ENCODE results near the gene TMPRSS13.

TMPRSS13 gene

GRCh38 chr11:117901601-117902000 lies 27.6 kb downstream of the TMPRSS13 start:
- no peaks in the 10 kb centered on the region for H3K9me3 Mint-ChIP-seq
- ATAC-seq (replicated peaks) (no peak), DNase-seq (no peak)

GRCh38 chr11:117900720-117901440 lies 28.3 kb downstream of the TMPRSS13 start:
- H3K4me1 Mint-ChIP-seq (ENCODE audit: low read depth in 2 of 2), result peaks cover 2 to 3% of the 10 kb centered on the region in 2 donors
- H3K27ac Mint-ChIP-seq, result no peak overlapping the region
- H3K4me3 Mint-ChIP-seq, result no peak overlapping the region
- ATAC-seq (replicated peaks) (no peak), DNase-seq (no peak)
- no peaks in the 10 kb centered on the region for H3K9me3 Mint-ChIP-seq
- peaks cover 12 to 25% of the 10 kb centered on the region in 2 donors for H3K27me3 Mint-ChIP-seq
- no peaks in the 10 kb centered on the region for H3K36me3 Mint-ChIP-seq (ENCODE audit: insufficient read depth)

More at GRCh38 chr11:117901601-117902000, 27.6 kb downstream of the TMPRSS13 start:
- Mint-ChIP-seq H3K4me3 (no peak overlapping the region), H3K36me3 (ENCODE audit: insufficient read depth) (no peaks in the 10 kb centered on the region), H3K27ac (no peak overlapping the region), H3K27me3 (peaks cover 5 to 18% of the 10 kb centered on the region in 2 donors), H3K4me1 (ENCODE audit: low read depth in 2 of 2) (peaks cover 2 to 3% of the 10 kb centered on the region in 2 donors)

- Mint-ChIP-seq H3K36me3 (ENCODE audit: insufficient read depth) (no peaks in the 10 kb centered on the region), H3K27me3 (peaks cover 15 to 27% of the 10 kb centered on the region in 2 donors), H3K4me1 (ENCODE audit: low read depth in 2 of 2) (peaks cover 2 to 3% of the 10 kb centered on the region in 2 donors), H3K4me3 (no peak overlapping the region), H3K27ac (no peak overlapping the region), H3K9me3 (no peaks in the 10 kb centered on the region)
- ATAC-seq (replicated peaks) (peak; percentile 32), DNase-seq (no peak)
Observed at GRCh38 chr11:117900121-117900648, 29.0 kb downstream of the TMPRSS13 start.

GRCh38 chr11:117898059-117898458 lies 31.1 kb downstream of the TMPRSS13 start:
- Mint-ChIP-seq H3K27ac (no peak overlapping the region), H3K4me1 (ENCODE audit: low read depth in 2 of 2) (peaks cover 2 to 3% of the 10 kb centered on the region in 2 donors), H3K4me3 (no peak overlapping the region), H3K27me3 (peaks cover 29 to 42% of the 10 kb centered on the region in 2 donors), H3K36me3 (ENCODE audit: insufficient read depth) (no peaks in the 10 kb centered on the region), H3K9me3 (no peaks in the 10 kb centered on the region)
- ATAC-seq (replicated peaks) (no peak), DNase-seq (no peak)

- no peak overlapping the region for H3K4me3 Mint-ChIP-seq
- no peaks in the 10 kb centered on the region for H3K36me3 Mint-ChIP-seq (ENCODE audit: insufficient read depth)
- no peaks in the 10 kb centered on the region for H3K4me1 Mint-ChIP-seq (ENCODE audit: low read depth in 2 of 2)
- H3K9me3 Mint-ChIP-seq, result no peaks in the 10 kb centered on the region
- no peak overlapping the region for H3K27ac Mint-ChIP-seq
- ATAC-seq (replicated peaks) (no peak), DNase-seq (no peak)
- H3K27me3 Mint-ChIP-seq, result peaks cover 33 to 50% of the 10 kb centered on the region in 2 donors
Observed at GRCh38 chr11:117892651-117893050, 36.6 kb downstream of the TMPRSS13 start.

GRCh38 chr11:117891362-117891761 lies 37.8 kb downstream of the TMPRSS13 start:
- no peaks in the 10 kb centered on the region for H3K9me3 Mint-ChIP-seq
- no peak for ATAC-seq (replicated peaks)
- no peak overlapping the region for H3K4me3 Mint-ChIP-seq
- H3K4me1 Mint-ChIP-seq (ENCODE audit: low read depth in 2 of 2), result no peaks in the 10 kb centered on the region
- no peak for DNase-seq
- no peak overlapping the region for H3K27ac Mint-ChIP-seq
- peaks cover 31 to 45% of the 10 kb centered on the region in 2 donors for H3K27me3 Mint-ChIP-seq
- H3K36me3 Mint-ChIP-seq (ENCODE audit: insufficient read depth), result no peaks in the 10 kb centered on the region

GRCh38 chr11:117888139-117888566 lies 41.0 kb downstream of the TMPRSS13 start:
- Mint-ChIP-seq H3K4me1 (ENCODE audit: low read depth in 2 of 2) (no peaks in the 10 kb centered on the region), H3K27ac (no peak overlapping the region), H3K9me3 (no peaks in the 10 kb centered on the region), H3K4me3 (no peak overlapping the region), H3K36me3 (ENCODE audit: insufficient read depth) (no peaks in the 10 kb centered on the region), H3K27me3 (peaks cover 11 to 32% of the 10 kb centered on the region in 2 donors)
- no peak for DNase-seq
- ATAC-seq (replicated peaks), result no peak

GRCh38 chr11:117887431-117888138 lies 41.6 kb downstream of the TMPRSS13 start:
- no peaks in the 10 kb centered on the region for H3K36me3 Mint-ChIP-seq (ENCODE audit: insufficient read depth)
- no peak for DNase-seq
- no peaks in the 10 kb centered on the region for H3K4me1 Mint-ChIP-seq (ENCODE audit: low read depth in 2 of 2)
- H3K4me3 Mint-ChIP-seq, result no peak overlapping the region
- no peak overlapping the region for H3K27ac Mint-ChIP-seq
- ATAC-seq (replicated peaks), result no peak
- H3K9me3 Mint-ChIP-seq, result no peaks in the 10 kb centered on the region
- H3K27me3 Mint-ChIP-seq, result peaks cover 6 to 26% of the 10 kb centered on the region in 2 donors

- Mint-ChIP-seq H3K36me3 (ENCODE audit: insufficient read depth) (no peaks in the 10 kb centered on the region), H3K27me3 (peaks cover 7 to 34% of the 10 kb centered on the region in 2 donors), H3K27ac (peak overlapping the region in 1 of 2 donors; percentile 47), H3K4me3 (no peak overlapping the region), H3K4me1 (ENCODE audit: low read depth in 2 of 2) (no peaks in the 10 kb centered on the region), H3K9me3 (no peaks in the 10 kb centered on the region)
- DNase-seq (no peak), ATAC-seq (replicated peaks) (no peak)
Observed at GRCh38 chr11:117885777-117886176, 43.4 kb downstream of the TMPRSS13 start.

GRCh38 chr11:117884994-117885393 lies 44.2 kb downstream of the TMPRSS13 start:
- Mint-ChIP-seq H3K4me3 (no peak overlapping the region), H3K4me1 (ENCODE audit: low read depth in 2 of 2) (no peaks in the 10 kb centered on the region), H3K36me3 (ENCODE audit: insufficient read depth) (no peaks in the 10 kb centered on the region), H3K27ac (peak overlapping the region; percentile 16 to 47), H3K27me3 (peaks cover 15 to 41% of the 10 kb centered on the region in 2 donors), H3K9me3 (no peaks in the 10 kb centered on the region)
- ATAC-seq (replicated peaks) (no peak), DNase-seq (no peak)

GRCh38 chr11:117883063-117883462 lies 46.1 kb downstream of the TMPRSS13 start:
- H3K4me1 Mint-ChIP-seq (ENCODE audit: low read depth in 2 of 2), result no peaks in the 10 kb centered on the region
- no peak for DNase-seq
- ATAC-seq (replicated peaks), result no peak
- peaks cover 30 to 54% of the 10 kb centered on the region in 2 donors for H3K27me3 Mint-ChIP-seq
- H3K36me3 Mint-ChIP-seq (ENCODE audit: insufficient read depth), result no peaks in the 10 kb centered on the region
- no peaks in the 10 kb centered on the region for H3K9me3 Mint-ChIP-seq
- H3K4me3 Mint-ChIP-seq, result no peak overlapping the region
- no peak overlapping the region for H3K27ac Mint-ChIP-seq

GRCh38 chr11:117882311-117882905 lies 46.8 kb downstream of the TMPRSS13 start:
- DNase-seq, result no peak
- peaks cover 34 to 54% of the 10 kb centered on the region in 2 donors for H3K27me3 Mint-ChIP-seq

GRCh38 chr11:117881217-117881616 lies 48.0 kb downstream of the TMPRSS13 start:
- H3K27ac Mint-ChIP-seq, result no peak overlapping the region

More at GRCh38 chr11:117882311-117882905, 46.8 kb downstream of the TMPRSS13 start:
- no peak for ATAC-seq (replicated peaks)
- Mint-ChIP-seq H3K4me3 (no peak overlapping the region), H3K27ac (no peak overlapping the region), H3K36me3 (ENCODE audit: insufficient read depth) (no peaks in the 10 kb centered on the region), H3K4me1 (ENCODE audit: low read depth in 2 of 2) (no peaks in the 10 kb centered on the region), H3K9me3 (no peaks in the 10 kb centered on the region)

More at GRCh38 chr11:117881217-117881616, 48.0 kb downstream of the TMPRSS13 start:
- ATAC-seq (replicated peaks) (no peak), DNase-seq (no peak)
- Mint-ChIP-seq H3K4me3 (no peak overlapping the region), H3K27me3 (peaks cover 38 to 60% of the 10 kb centered on the region in 2 donors), H3K36me3 (ENCODE audit: insufficient read depth) (peaks cover under 1% of the 10 kb centered on the region), H3K9me3 (no peaks in the 10 kb centered on the region), H3K4me1 (ENCODE audit: low read depth in 2 of 2) (peaks cover 2 to 5% of the 10 kb centered on the region in 2 donors)

Measured in effector memory CD8-positive, alpha-beta T cell (primary cell).